ENCODE data around the gene MAG. TPM values are rescaled to one million over a fixed set of nuclear protein-coding genes. Genes with fewer than 3 reads are reported as not detected.
A peak's percentile ranks its signal among the peaks of the same experiment; 100 is the strongest.

Gene MAG
- 0.35 TPM for polyA plus RNA-seq (2013, experiment 1 of 2)
- not detected for polyA plus RNA-seq (2013, experiment 2 of 2)

GRCh38 chr19:35291916-35292315 is at the start of gene MAG:
TSS of gene MAG (plus strand) at chr19:35292161. CDS start at chr19:35295409, 3,248 bp downstream.
- WGBS, result 86% methylated on average over 12 of the region's 12 CpGs
- Histone ChIP-seq H3K36me3 (ENCODE audit: insufficient read depth, low read length) (no peaks in the 10 kb centered on the region), H3K4me1 (ENCODE audit: insufficient read depth, low read length) (peaks cover 6% of the 10 kb centered on the region; the same call in 1 of the 2 replicates), H3K27ac (ENCODE audit: low read depth, low read length) (no peak within 1 kb of the TSS), H3K4me3 (ENCODE audit: low read length) (no peak within 1 kb of the TSS), H3K27me3 (ENCODE audit: insufficient read depth, low read length) (no peaks in the 10 kb centered on the region), H3K9ac (ENCODE audit: low read depth, low read length) (no peak within 1 kb of the TSS), H3K9me3 (ENCODE audit: insufficient read depth, low read depth, low read length) (no peaks in the 10 kb centered on the region)

- peaks cover 17% of the 10 kb centered on the region for H3K36me3 ChIP-seq (ENCODE audit: insufficient read depth, low read length)
- peaks cover 12% of the 10 kb centered on the region for H3K4me1 ChIP-seq (ENCODE audit: insufficient read depth, low read length)
- no peak overlapping the region for H3K27ac ChIP-seq (ENCODE audit: low read depth, low read length)
- H3K9me3 ChIP-seq (ENCODE audit: insufficient read depth, low read depth, low read length), result peaks cover 4% of the 10 kb centered on the region; the same call in 1 of the 2 replicates
- H3K27me3 ChIP-seq (ENCODE audit: insufficient read depth, low read length), result no peaks in the 10 kb centered on the region
- no peak overlapping the region for H3K9ac ChIP-seq (ENCODE audit: low read depth, low read length)
- H3K4me3 ChIP-seq (ENCODE audit: low read length), result peak overlapping the region; percentile 80; the same call in 1 of the 2 replicates
- WGBS, result 92% methylated on average over 4 of the region's 4 CpGs
These were observed 45.4 kb upstream of the MAG start for GRCh38 chr19:35246466-35247092.

- Histone ChIP-seq H3K4me3 (ENCODE audit: low read length) (peak overlapping the region; percentile 80), H3K27me3 (ENCODE audit: insufficient read depth, low read length) (no peaks in the 10 kb centered on the region), H3K36me3 (ENCODE audit: insufficient read depth, low read length) (peaks cover 24% of the 10 kb centered on the region), H3K9me3 (ENCODE audit: insufficient read depth, low read depth, low read length) (no peaks in the 10 kb centered on the region), H3K4me1 (ENCODE audit: insufficient read depth, low read length) (peaks cover 12% of the 10 kb centered on the region), H3K27ac (ENCODE audit: low read depth, low read length) (peak overlapping the region; percentile 100), H3K9ac (ENCODE audit: low read depth, low read length) (peak overlapping the region; percentile 99)
- 1% methylated on average over 42 of the region's 42 CpGs for WGBS
These were observed 44.2 kb upstream of the MAG start for GRCh38 chr19:35247526-35248309.

GRCh38 chr19:35248310-35249145 is 43.4 kb upstream of the MAG start, which contains the start of gene LSR:
TSS of gene LSR (plus strand) at chr19:35249002. CDS start at chr19:35249023, 21 bp downstream.
- under 1% methylated on average over 69 of the region's 69 CpGs for WGBS
- no peaks in the 10 kb centered on the region for H3K27me3 ChIP-seq (ENCODE audit: insufficient read depth, low read length)
- H3K36me3 ChIP-seq (ENCODE audit: insufficient read depth, low read length), result peaks cover 29% of the 10 kb centered on the region
- H3K4me3 ChIP-seq (ENCODE audit: low read length), result peak within 1 kb of the TSS; percentile 80
- no peaks in the 10 kb centered on the region for H3K9me3 ChIP-seq (ENCODE audit: insufficient read depth, low read depth, low read length)
- peak within 1 kb of the TSS; percentile 99 for H3K9ac ChIP-seq (ENCODE audit: low read depth, low read length)
- peak within 1 kb of the TSS; percentile 100 for H3K27ac ChIP-seq (ENCODE audit: low read depth, low read length)
- peaks cover 15% of the 10 kb centered on the region for H3K4me1 ChIP-seq (ENCODE audit: insufficient read depth, low read length)

GRCh38 chr19:35249146-35249847 is 42.7 kb upstream of the MAG start:
- Histone ChIP-seq H3K4me3 (ENCODE audit: low read length) (peak overlapping the region; percentile 80), H3K27ac (ENCODE audit: low read depth, low read length) (peak overlapping the region; percentile 100)

GRCh38 chr19:35249848-35250711 is 41.9 kb upstream of the MAG start:
- no peak overlapping the region for H3K27ac ChIP-seq (ENCODE audit: low read depth, low read length)
- peaks cover 18% of the 10 kb centered on the region for H3K4me1 ChIP-seq (ENCODE audit: insufficient read depth, low read length)
- no peaks in the 10 kb centered on the region for H3K9me3 ChIP-seq (ENCODE audit: insufficient read depth, low read depth, low read length)
- H3K36me3 ChIP-seq (ENCODE audit: insufficient read depth, low read length), result peaks cover 43% of the 10 kb centered on the region
- 86% methylated on average over 34 of the region's 34 CpGs for WGBS
- peak overlapping the region; percentile 80 for H3K4me3 ChIP-seq (ENCODE audit: low read length)
- peak overlapping the region; percentile 99; the same call in 1 of the 2 replicates for H3K9ac ChIP-seq (ENCODE audit: low read depth, low read length)
- H3K27me3 ChIP-seq (ENCODE audit: insufficient read depth, low read length), result no peaks in the 10 kb centered on the region

More at GRCh38 chr19:35249146-35249847, 42.7 kb upstream of the MAG start:
- Histone ChIP-seq H3K4me1 (ENCODE audit: insufficient read depth, low read length) (peaks cover 18% of the 10 kb centered on the region), H3K27me3 (ENCODE audit: insufficient read depth, low read length) (no peaks in the 10 kb centered on the region), H3K36me3 (ENCODE audit: insufficient read depth, low read length) (peaks cover 35% of the 10 kb centered on the region), H3K9me3 (ENCODE audit: insufficient read depth, low read depth, low read length) (no peaks in the 10 kb centered on the region), H3K9ac (ENCODE audit: low read depth, low read length) (peak overlapping the region; percentile 99)
- under 1% methylated on average over 37 of the region's 39 CpGs for WGBS

- Histone ChIP-seq H3K9ac (ENCODE audit: low read depth, low read length) (no peak overlapping the region), H3K9me3 (ENCODE audit: insufficient read depth, low read depth, low read length) (no peaks in the 10 kb centered on the region), H3K27me3 (ENCODE audit: insufficient read depth, low read length) (no peaks in the 10 kb centered on the region), H3K4me3 (ENCODE audit: low read length) (no peak overlapping the region), H3K27ac (ENCODE audit: low read depth, low read length) (no peak overlapping the region), H3K36me3 (ENCODE audit: insufficient read depth, low read length) (peaks cover 54% of the 10 kb centered on the region), H3K4me1 (ENCODE audit: insufficient read depth, low read length) (peaks cover 18% of the 10 kb centered on the region)
- 94% methylated on average over 2 of the region's 2 CpGs for WGBS
These were observed 40.5 kb upstream of the MAG start for GRCh38 chr19:35251456-35251855.

- 76% methylated on average over 9 of the region's 9 CpGs for WGBS
- Histone ChIP-seq H3K4me3 (ENCODE audit: low read length) (no peak overlapping the region; the same call in 1 of the 2 replicates), H3K27ac (ENCODE audit: low read depth, low read length) (peak overlapping the region; percentile 80; the same call in 1 of the 2 replicates), H3K9ac (ENCODE audit: low read depth, low read length) (no peak overlapping the region), H3K9me3 (ENCODE audit: insufficient read depth, low read depth, low read length) (no peaks in the 10 kb centered on the region), H3K4me1 (ENCODE audit: insufficient read depth, low read length) (peaks cover 9% of the 10 kb centered on the region), H3K27me3 (ENCODE audit: insufficient read depth, low read length) (no peaks in the 10 kb centered on the region), H3K36me3 (ENCODE audit: insufficient read depth, low read length) (peaks cover 70% of the 10 kb centered on the region)
These were observed 38.4 kb upstream of the MAG start for GRCh38 chr19:35253316-35254286.
